Thyroid gland (tissue), 4 donors: ENCODE data around the gene CDC14A. TPM values are rescaled to one million over a fixed set of nuclear protein-coding genes. Genes with fewer than 3 reads are reported as not detected.

ENCODE experiments used
- DNase-seq, 2 donors: peaks; one replicate each; pipeline ENCODE4 v3.0.0-alpha.2; 2019
- H3K27ac ChIP-seq, 3 donors: fragments of 200-600 bp; sonication (generic); 1 replicate in 2 of 3; 2 replicates in 1 of 3; pipeline ENCODE4 v1.5.1; 2016 to 2019; ENCODE audit warnings: mild to moderate bottlenecking in 1 of 3, moderate library complexity in 1 of 3
- H3K27me3 ChIP-seq: fragments of 200-600 bp; sonication (generic); one replicate; pipeline ENCODE4 v1.5.1; 2019
- H3K36me3 ChIP-seq, 2 donors: fragments of 200-600 bp; sonication (generic); one replicate each; pipeline ENCODE4 v1.5.1; 2016 to 2019
- H3K4me1 ChIP-seq, 2 donors: fragments of 200-600 bp; sonication (generic); one replicate each; pipeline ENCODE4 v1.5.1; 2017 to 2019
- H3K4me3 ChIP-seq, 3 donors: fragments of 200-600 bp; sonication (generic); replicated peaks in 1 of 3; 1 replicate in 2 of 3; 2 replicates in 1 of 3; pipeline ENCODE4 v1.5.1; 2016; ENCODE audit warnings: mild to moderate bottlenecking in 1 of 3
- H3K9me3 ChIP-seq: fragments of 200-600 bp; sonication (generic); one replicate; pipeline ENCODE4 v1.5.1; 2017
- POLR2A ChIP-seq, 2 donors: fragments of 450-650 bp; IDR thresholded peaks; one replicate each; pipeline ENCODE4 v1.6.1; 2017; ENCODE audit warnings: antibody characterized with exemption in 2 of 2, mild to moderate bottlenecking in 2 of 2, moderate library complexity in 1 of 2
- WGBS, 2 donors: methylation state at CpG; one replicate each; pipeline ENCODE4 v1.1.5; 2017; 5-methylcytosine and 5-hydroxymethylcytosine counted together
- intact Hi-C: fragments of 100-400 bp; cut with DNase I; formaldehyde crosslinking; loops from one replicate; pipeline ENCODE4 v1.15.1; 2023
- total RNA-seq, 4 donors: library from RNA; depleted of rRNA; stranded (reverse); fragments of >200 nt; gene quantifications; one replicate each; pipeline ENCODE4 v1.2.3, GENCODE V29; 2016
- TF ChIP-seq, protein P1 (sequence below), 6 experiments: fragments of 200-600 bp in 3 of 6; fragments of 450-650 bp in 3 of 6; sonication (generic) in 3 of 6; IDR thresholded peaks; one replicate each; pipeline ENCODE4 v1.5.1; 2016 to 2019; ENCODE audit warnings: antibody characterized with exemption in 6 of 6, mild to moderate bottlenecking in 2 of 6, inconsistent platforms in 1 of 6, moderate library complexity in 1 of 6

CDC14A gene
- total RNA-seq, 4 donors from 2014 or later: 17.1 to 32.8 (median 28.0) TPM

DNA sequence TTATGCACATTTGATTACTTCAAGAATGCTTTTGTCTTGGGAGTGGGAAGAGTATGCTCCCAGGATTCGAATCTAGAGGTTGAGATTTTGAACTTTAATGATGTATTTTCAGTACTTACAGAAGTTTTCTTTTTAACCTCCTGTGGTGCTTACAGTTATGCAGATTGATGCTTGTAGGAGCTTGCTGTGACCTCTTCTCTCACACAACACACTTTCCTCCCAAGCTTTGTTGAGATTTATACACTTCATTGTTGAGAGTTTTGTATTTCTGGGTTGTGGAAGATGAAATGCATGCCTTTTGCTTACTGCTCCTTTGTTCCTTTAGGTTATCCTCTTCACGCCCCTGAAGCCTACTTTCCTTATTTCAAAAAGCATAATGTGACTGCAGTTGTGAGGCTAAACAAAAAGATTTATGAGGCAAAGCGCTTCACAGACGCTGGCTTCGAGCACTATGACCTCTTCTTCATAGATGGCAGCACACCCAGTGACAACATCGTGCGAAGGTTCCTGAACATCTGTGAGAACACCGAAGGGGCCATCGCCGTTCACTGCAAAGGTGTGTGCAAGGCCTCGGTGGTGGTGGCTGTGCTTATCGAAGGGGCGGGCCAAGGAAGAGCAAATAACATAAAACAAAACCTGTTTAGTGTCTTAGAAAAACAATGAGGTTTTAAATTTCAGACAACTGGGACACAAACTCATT, 110.2 kb downstream of the CDC14A start:
- H3K27me3 ChIP-seq: no peaks in the 10 kb centered on the region
- H3K36me3 ChIP-seq: no peaks in the 10 kb centered on the region
- H3K27ac ChIP-seq: no peak overlapping the region
- intact Hi-C loops: no loop called here
- no peak overlapping the region for H3K4me3 ChIP-seq
- WGBS, 2 donors: 71 to 75% methylated on average over 13 of the region's 13 CpGs
- TF ChIP-seq POLR2A (IDR thresholded peaks at IDR 0.05): no peak
- TF ChIP-seq, protein P1, sequence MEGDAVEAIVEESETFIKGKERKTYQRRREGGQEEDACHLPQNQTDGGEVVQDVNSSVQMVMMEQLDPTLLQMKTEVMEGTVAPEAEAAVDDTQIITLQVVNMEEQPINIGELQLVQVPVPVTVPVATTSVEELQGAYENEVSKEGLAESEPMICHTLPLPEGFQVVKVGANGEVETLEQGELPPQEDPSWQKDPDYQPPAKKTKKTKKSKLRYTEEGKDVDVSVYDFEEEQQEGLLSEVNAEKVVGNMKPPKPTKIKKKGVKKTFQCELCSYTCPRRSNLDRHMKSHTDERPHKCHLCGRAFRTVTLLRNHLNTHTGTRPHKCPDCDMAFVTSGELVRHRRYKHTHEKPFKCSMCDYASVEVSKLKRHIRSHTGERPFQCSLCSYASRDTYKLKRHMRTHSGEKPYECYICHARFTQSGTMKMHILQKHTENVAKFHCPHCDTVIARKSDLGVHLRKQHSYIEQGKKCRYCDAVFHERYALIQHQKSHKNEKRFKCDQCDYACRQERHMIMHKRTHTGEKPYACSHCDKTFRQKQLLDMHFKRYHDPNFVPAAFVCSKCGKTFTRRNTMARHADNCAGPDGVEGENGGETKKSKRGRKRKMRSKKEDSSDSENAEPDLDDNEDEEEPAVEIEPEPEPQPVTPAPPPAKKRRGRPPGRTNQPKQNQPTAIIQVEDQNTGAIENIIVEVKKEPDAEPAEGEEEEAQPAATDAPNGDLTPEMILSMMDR (IDR thresholded peaks at IDR 0.05): no peak
- peaks cover 0 to 6% of the 10 kb centered on the region in 2 donors for H3K4me1 ChIP-seq
- H3K9me3 ChIP-seq: no peaks in the 10 kb centered on the region
- DNase-seq: no peak

DNA sequence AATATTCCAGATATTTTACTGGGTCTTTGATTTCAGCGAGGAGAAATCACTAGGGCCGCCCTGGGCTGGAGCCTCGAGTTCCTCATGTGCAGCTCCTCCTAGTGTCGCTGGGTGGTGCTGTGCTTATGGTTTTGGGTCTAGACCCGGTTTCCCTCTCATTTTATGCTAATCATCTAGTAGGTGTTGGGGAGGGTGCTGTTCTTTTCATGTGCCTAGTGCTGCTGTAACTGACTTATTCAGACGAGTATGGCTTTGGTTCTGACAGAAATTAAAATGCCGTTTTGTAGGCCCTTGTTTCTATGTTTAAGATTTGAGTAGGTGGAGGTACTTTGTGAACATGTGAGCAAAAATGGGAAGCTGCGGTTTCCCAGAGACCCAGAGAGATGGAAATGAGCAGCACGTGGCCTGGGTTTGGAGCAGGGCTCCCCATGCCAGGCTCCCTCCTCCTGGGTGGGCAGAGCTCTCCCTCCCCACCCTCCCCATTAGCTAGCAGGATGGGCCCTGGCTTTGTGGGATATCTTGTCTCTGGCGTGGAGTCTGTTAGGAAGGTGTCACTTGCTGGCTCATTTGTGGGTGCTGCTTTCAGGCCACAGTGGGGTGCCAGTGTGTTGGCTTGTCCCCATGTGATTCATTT, 111.6 kb downstream of the CDC14A start:
- no peaks in the 10 kb centered on the region for H3K9me3 ChIP-seq
- intact Hi-C loops: no loop called here
- H3K27ac ChIP-seq: no peak overlapping the region
- peaks cover 0 to 2% of the 10 kb centered on the region in 2 donors for H3K36me3 ChIP-seq
- TF ChIP-seq, protein P1 (IDR thresholded peaks at IDR 0.05): peak in 5 of 6 experiments; percentile 25 to 66 (median 41)
- no peak for TF ChIP-seq POLR2A (IDR thresholded peaks at IDR 0.05)
- H3K4me3 ChIP-seq: no peak overlapping the region
- H3K27me3 ChIP-seq: no peaks in the 10 kb centered on the region
- peak; percentile 26 to 39 for DNase-seq
- H3K4me1 ChIP-seq: peaks cover 0 to 6% of the 10 kb centered on the region in 2 donors
- WGBS, 2 donors: 46 to 47% methylated on average over 10 of the region's 10 CpGs

DNA sequence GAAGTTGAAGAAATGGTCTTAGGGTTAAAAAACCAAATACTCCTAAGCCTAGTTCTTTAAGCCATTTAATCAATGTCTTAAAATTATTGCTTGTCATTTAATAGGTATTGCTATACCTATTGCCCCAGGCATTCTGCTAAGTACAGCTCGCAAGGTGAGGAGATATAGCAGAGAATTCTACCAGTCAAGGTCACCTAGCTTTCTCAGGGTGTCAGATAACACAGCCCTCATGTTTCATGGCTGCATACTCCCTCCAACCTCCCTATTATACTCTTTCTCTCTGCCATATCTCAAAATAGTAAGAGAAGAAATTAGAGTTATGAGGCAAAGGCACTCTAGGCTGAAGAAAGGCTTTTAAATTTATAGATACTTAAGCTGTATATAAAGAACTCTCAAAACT, 117.3 kb downstream of the CDC14A start:
- 97 to 98% methylated on average over 1 of the region's 1 CpG for WGBS, 2 donors
- DNase-seq: no peak
- H3K4me3 ChIP-seq: no peak overlapping the region
- no peaks in the 10 kb centered on the region for H3K27me3 ChIP-seq
- intact Hi-C loops: no loop called here
- TF ChIP-seq POLR2A (IDR thresholded peaks at IDR 0.05): no peak
- TF ChIP-seq, protein P1 (IDR thresholded peaks at IDR 0.05): no peak
- H3K36me3 ChIP-seq: peaks cover 0 to 2% of the 10 kb centered on the region in 2 donors
- no peak overlapping the region for H3K27ac ChIP-seq
- H3K4me1 ChIP-seq: no peaks in the 10 kb centered on the region
- H3K9me3 ChIP-seq: no peaks in the 10 kb centered on the region

DNA sequence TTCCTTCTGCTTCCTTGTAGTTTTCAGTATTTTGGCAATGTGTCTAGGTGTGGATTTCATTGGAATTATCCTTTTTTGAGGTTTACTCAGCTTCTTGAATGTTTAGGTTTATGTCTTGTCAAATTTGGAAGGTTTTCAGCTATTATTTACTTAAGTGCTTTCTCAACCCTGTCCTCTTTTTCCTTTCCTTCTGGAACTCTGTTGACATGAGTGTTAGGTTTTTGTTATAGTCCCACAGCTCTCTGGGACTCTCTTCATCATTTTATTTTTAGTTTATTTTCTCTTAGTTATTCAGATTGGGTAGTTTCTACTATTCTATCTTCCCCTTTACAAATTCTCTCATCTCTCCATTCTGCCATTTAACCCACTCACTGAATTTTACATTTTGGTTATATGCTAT, 122.5 kb downstream of the CDC14A start:
- no peak overlapping the region for H3K27ac ChIP-seq
- intact Hi-C loops: no loop called here
- no peaks in the 10 kb centered on the region for H3K36me3 ChIP-seq
- TF ChIP-seq, protein P1 (IDR thresholded peaks at IDR 0.05): no peak
- TF ChIP-seq POLR2A (IDR thresholded peaks at IDR 0.05): no peak
- no peak for DNase-seq
- H3K4me1 ChIP-seq: no peaks in the 10 kb centered on the region
- H3K4me3 ChIP-seq: no peak overlapping the region
- no peaks in the 10 kb centered on the region for H3K27me3 ChIP-seq
- no peaks in the 10 kb centered on the region for H3K9me3 ChIP-seq

DNA sequence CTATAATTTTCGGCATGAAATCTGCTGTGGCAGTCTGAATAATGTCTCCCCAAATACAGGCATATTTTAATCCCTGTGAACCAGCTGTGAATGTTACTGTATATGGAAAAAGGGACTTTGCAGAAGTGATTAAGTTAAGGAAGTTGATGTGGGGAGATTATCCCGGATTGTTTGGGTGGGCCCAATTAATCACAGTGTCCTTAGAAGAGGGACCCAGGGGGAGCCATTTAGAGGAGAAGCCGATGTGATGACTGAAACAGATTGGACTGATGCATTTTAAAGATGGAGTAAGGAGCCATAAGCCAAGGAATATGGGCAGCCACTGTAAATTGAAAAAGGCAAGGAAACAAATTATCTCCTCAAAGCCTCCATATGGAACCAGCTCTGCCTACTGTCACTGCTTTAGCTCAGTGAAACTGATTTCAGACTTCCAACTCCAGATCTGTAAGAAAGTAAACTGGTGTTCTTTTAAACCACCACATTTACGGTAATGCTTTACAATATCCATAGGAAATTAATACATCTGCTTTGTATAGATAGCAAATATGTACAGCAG, 124.5 kb downstream of the CDC14A start:
- intact Hi-C loops: no loop called here
- TF ChIP-seq, protein P1 (IDR thresholded peaks at IDR 0.05): no peak
- TF ChIP-seq POLR2A (IDR thresholded peaks at IDR 0.05): no peak
- no peaks in the 10 kb centered on the region for H3K36me3 ChIP-seq
- DNase-seq: no peak
- 90 to 98% methylated on average over 4 of the region's 4 CpGs for WGBS, 2 donors
- no peak overlapping the region for H3K4me3 ChIP-seq
- no peaks in the 10 kb centered on the region for H3K4me1 ChIP-seq
- no peaks in the 10 kb centered on the region for H3K27me3 ChIP-seq
- no peak overlapping the region for H3K27ac ChIP-seq
- no peaks in the 10 kb centered on the region for H3K9me3 ChIP-seq
